GM21528 (cell line): ENCODE measurements around the gene NUDT6.

Experiments used
- ATAC-seq: cut with Tn5 transposase; IDR thresholded peaks from one replicate; pipeline ENCODE4 v1.9.1; 2021; ENCODE audit warnings: mild to moderate bottlenecking, moderate library complexity; ENCODE audit not compliant: unreplicated experiment, low FRiP score

Gene NUDT6

DNA sequence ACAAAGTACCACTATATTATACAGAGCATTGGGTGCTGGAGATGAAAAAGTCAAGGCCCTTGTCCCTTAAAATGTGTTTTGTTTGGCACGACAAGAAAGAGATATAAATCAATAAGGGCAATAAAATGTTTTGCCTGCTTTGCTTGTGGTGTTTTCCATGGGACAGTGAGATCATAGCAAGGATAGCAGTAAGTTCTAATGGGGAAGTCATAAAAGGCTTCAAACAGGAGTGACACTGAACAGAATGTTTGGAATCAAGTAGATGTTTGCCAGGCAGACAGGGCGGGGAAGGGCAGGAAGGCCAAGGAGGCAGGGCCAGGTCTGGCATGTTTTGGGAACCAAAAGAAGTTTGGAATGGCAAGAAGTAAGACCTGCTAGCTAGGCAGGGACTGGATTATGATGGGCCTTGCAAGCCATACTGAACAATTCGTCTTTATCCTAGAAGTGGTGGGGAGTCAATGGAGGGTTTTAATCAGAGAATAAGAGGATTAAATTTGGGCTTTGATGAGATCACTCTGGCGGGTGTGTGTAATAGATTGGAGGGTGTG lies 79.3 kb downstream of the NUDT6 start:
- ATAC-seq = no peak
